H7 (cell line): Measurements from ENCODE around the gene ENG. TPM values are rescaled to one million over a fixed set of nuclear protein-coding genes. Genes with fewer than 3 reads are reported as not detected.

Experiments used
- DNase-seq: peaks from one replicate; pipeline ENCODE4 v3.0.0; 2012
- H3K27me3 ChIP-seq: 2 replicates; pipeline ENCODE4 v1.6.0; 2011; ENCODE audit warnings: mild to moderate bottlenecking, low read length; ENCODE audit not compliant: control insufficient read depth, insufficient read depth
- H3K36me3 ChIP-seq: replicated peaks from 2 replicates; pipeline ENCODE4 v1.5.1; 2011; ENCODE audit warnings: low read length; ENCODE audit not compliant: control insufficient read depth, insufficient read depth
- H3K4me3 ChIP-seq: 2 replicates; pipeline ENCODE4 v1.5.1; 2011; ENCODE audit warnings: low read depth, mild to moderate bottlenecking, control low read depth, low read length, moderate library complexity; ENCODE audit not compliant: insufficient read depth
- total RNA-seq: library from RNA; depleted of rRNA; stranded (reverse); fragments of >200 nt; shearing (Covaris generic); gene quantifications from 2 replicates; pipeline ENCODE4 v1.2.3, GENCODE V29; 2014; rRNA removed

Gene ENG
- total RNA-seq, 1 experiment from 2014 or later = 1.8 TPM

- H3K4me3 ChIP-seq = no peak overlapping the region
- DNase-seq = no peak
- H3K27me3 ChIP-seq = peaks cover 1% of the 10 kb centered on the region; the same call in 1 of the 2 replicates
- no peaks in the 10 kb centered on the region for H3K36me3 ChIP-seq
Measured at GRCh38 chr9:127769929-127770582, 84.4 kb downstream of the ENG start.

GRCh38 chr9:127769101-127769500 is 85.4 kb downstream of the ENG start:
- Histone ChIP-seq H3K4me3 (no peak overlapping the region), H3K36me3 (no peaks in the 10 kb centered on the region), H3K27me3 (peaks cover 1% of the 10 kb centered on the region; the same call in 1 of the 2 replicates)
- no peak for DNase-seq

DNA sequence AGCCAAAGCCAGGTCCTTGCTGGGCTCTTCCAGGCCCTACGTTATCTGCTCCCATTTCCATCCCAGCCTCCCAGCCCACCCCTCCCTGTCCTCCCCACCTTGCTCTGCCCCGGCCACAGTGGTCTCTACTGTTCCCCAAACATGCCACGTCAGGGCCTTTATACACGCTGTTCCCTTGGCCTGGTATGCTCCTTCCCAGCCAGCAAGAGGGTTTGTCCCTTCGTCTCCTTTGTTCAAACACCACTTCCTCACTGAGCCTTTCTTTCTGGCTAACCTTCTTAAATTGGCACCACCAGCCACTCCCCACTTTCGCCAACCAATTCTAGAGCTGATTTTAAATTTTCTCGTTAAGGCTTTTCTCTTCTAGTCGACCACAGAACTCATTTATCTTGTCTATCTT is 85.8 kb downstream of the ENG start:
- no peak overlapping the region for H3K4me3 ChIP-seq
- H3K27me3 ChIP-seq = peaks cover 1% of the 10 kb centered on the region; the same call in 1 of the 2 replicates
- DNase-seq = no peak
- no peaks in the 10 kb centered on the region for H3K36me3 ChIP-seq

DNA sequence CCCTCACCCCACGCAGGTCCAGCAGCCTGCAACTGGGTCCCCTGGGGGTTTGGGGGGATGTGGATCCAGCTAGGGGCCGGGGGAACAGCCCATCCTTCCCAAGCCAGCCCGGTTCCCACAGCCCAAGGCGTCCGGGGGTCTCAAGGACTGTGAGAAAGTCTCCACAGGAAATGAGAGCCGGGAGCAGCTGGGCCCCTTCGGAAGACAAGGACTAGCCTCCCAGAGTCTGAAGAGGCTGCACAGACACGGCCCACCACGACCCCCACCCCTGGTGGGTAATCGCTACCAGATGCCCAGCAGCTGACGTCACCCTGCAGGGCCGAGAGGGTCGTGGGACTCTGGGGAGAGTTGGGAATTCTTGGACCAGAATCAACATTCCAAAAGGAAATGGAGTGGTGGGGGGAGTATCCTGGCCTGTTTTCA is 86.5 kb downstream of the ENG start:
- Histone ChIP-seq H3K4me3 (no peak overlapping the region), H3K27me3 (peaks cover 1% of the 10 kb centered on the region; the same call in 1 of the 2 replicates), H3K36me3 (no peaks in the 10 kb centered on the region)
- DNase-seq = no peak

DNA sequence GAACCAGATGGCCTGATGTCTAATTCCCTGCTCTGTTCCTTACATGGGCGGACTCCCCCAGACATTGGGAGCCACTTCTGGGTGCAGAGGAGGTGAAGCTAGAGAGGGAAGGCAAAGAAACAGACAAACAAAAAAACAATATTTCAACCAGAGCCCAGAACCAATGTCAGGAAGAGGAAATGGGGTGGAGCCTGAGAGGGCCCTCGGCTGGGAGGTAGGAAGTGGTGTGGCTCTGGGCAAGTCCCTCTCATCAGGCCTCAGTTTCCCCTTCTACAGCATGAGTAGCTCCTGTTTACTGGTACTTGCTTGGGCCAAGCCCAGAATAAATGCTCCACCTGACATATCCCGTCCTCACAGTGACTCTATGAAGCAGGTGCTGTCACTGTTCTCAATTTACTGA is 87.0 kb downstream of the ENG start:
- peaks cover 1% of the 10 kb centered on the region; the same call in 1 of the 2 replicates for H3K27me3 ChIP-seq
- H3K4me3 ChIP-seq = no peak overlapping the region
- no peak for DNase-seq
- no peaks in the 10 kb centered on the region for H3K36me3 ChIP-seq

- H3K27me3 ChIP-seq = peaks cover under 1% of the 10 kb centered on the region; the same call in 1 of the 2 replicates
- no peak for DNase-seq
- H3K36me3 ChIP-seq = no peaks in the 10 kb centered on the region
- no peak overlapping the region for H3K4me3 ChIP-seq
Measured at GRCh38 chr9:127765418-127765817, 89.0 kb downstream of the ENG start.

Other genes with a start within 250 kb of the ENG start
- 5.9 and 12.0 TPM in 2 replicates for gene STXBP1, start 242.4 kb downstream of the ENG start, total RNA-seq
- gene CFAP157, start 147.7 kb downstream of the ENG start, total RNA-seq = not detected in 2 replicates
- 14.3 and 21.2 TPM in 2 replicates for gene PTRH1, start 139.0 kb downstream of the ENG start, total RNA-seq
- gene TTC16, start 138.6 kb downstream of the ENG start, total RNA-seq = 0.11 TPM in 1 of 2 replicates, not detected in the other
- gene TOR2A, start 119.4 kb downstream of the ENG start, total RNA-seq = 13.7 and 19.3 TPM in 2 replicates
- gene SH2D3C, start 76.0 kb downstream of the ENG start, total RNA-seq = 0.26 and 0.42 TPM in 2 replicates
- 51.5 and 56.6 TPM in 2 replicates for gene CDK9, start 68.6 kb downstream of the ENG start, total RNA-seq
- 84.9 and 92.2 TPM in 2 replicates for gene FPGS, start 51.8 kb downstream of the ENG start, total RNA-seq
- gene AK1, start 23.0 kb upstream of the ENG start, total RNA-seq = 18.5 and 20.4 TPM in 2 replicates
- gene ST6GALNAC6, start 44.9 kb upstream of the ENG start, total RNA-seq = 30.6 and 37.4 TPM in 2 replicates
- gene ST6GALNAC4, start 62.4 kb upstream of the ENG start, total RNA-seq = 18.5 and 24.6 TPM in 2 replicates
- 0.94 and 3.4 TPM in 2 replicates for gene PIP5KL1, start 76.1 kb upstream of the ENG start, total RNA-seq
- gene DPM2, start 83.2 kb upstream of the ENG start, total RNA-seq = 38.3 and 45.6 TPM in 2 replicates
- 16.9 and 27.1 TPM in 2 replicates for gene EEIG1, start 126.3 kb upstream of the ENG start, total RNA-seq
- gene NAIF1, start 212.7 kb upstream of the ENG start, total RNA-seq = 10.3 and 12.3 TPM in 2 replicates
- 23.1 and 23.7 TPM in 2 replicates for gene SLC25A25, start 213.6 kb upstream of the ENG start, total RNA-seq